Testis (tissue), 2 donors: ENCODE measurements around the gene RERE.

Source experiments
- POLR2A ChIP-seq: fragments of 450-650 bp; IDR thresholded peaks from one replicate; pipeline ENCODE4 v1.6.1; 2017; ENCODE audit warnings: antibody characterized with exemption, mild to moderate bottlenecking, moderate library complexity
- TF ChIP-seq, protein P1 (sequence below), 3 experiments: fragments of 450-650 bp in 2 of 3; fragments of 200-600 bp in 1 of 3; sonication (generic) in 1 of 3; IDR thresholded peaks; one replicate each; pipeline ENCODE4 v1.5.1; 2016 to 2019; ENCODE audit warnings: antibody characterized with exemption in 3 of 3, mild to moderate bottlenecking in 2 of 3, moderate library complexity in 1 of 3

GRCh38 chr1:8447616-8448150 is 369.8 kb downstream of the RERE start:
- TF ChIP-seq, protein P1, sequence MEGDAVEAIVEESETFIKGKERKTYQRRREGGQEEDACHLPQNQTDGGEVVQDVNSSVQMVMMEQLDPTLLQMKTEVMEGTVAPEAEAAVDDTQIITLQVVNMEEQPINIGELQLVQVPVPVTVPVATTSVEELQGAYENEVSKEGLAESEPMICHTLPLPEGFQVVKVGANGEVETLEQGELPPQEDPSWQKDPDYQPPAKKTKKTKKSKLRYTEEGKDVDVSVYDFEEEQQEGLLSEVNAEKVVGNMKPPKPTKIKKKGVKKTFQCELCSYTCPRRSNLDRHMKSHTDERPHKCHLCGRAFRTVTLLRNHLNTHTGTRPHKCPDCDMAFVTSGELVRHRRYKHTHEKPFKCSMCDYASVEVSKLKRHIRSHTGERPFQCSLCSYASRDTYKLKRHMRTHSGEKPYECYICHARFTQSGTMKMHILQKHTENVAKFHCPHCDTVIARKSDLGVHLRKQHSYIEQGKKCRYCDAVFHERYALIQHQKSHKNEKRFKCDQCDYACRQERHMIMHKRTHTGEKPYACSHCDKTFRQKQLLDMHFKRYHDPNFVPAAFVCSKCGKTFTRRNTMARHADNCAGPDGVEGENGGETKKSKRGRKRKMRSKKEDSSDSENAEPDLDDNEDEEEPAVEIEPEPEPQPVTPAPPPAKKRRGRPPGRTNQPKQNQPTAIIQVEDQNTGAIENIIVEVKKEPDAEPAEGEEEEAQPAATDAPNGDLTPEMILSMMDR (IDR thresholded peaks at IDR 0.05) = no peak
- no peak for TF ChIP-seq POLR2A
